Measurements from ENCODE around the gene ASXL2. TPM values are rescaled to one million over a fixed set of nuclear protein-coding genes. Genes with fewer than 3 reads are reported as not detected.

The ASXL2 gene
- total RNA-seq, 4 donors from 2014 or later: 12.5 to 24.5 (median 21.0) TPM

DNA sequence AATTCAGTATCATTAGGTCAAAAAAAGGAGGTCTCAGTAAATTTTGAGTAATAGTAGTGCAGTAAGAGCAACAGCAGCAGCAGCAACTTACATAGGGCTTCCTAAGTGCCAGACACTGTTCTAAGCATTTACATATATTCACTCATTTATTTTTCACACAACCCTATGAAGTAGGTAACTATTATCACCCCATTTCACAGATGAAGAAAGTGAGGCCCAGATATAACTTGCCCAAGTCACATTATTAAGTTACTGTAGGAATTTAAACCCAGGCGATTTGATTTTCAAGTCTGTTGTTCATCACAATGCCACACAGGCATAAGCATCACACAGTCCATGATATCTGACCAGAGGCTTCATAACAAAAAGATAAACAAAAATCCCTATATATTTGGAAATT, 114.7 kb downstream of the ASXL2 start:
- no peaks in the 10 kb centered on the region for H3K4me1 ChIP-seq
- TF ChIP-seq, protein P1, sequence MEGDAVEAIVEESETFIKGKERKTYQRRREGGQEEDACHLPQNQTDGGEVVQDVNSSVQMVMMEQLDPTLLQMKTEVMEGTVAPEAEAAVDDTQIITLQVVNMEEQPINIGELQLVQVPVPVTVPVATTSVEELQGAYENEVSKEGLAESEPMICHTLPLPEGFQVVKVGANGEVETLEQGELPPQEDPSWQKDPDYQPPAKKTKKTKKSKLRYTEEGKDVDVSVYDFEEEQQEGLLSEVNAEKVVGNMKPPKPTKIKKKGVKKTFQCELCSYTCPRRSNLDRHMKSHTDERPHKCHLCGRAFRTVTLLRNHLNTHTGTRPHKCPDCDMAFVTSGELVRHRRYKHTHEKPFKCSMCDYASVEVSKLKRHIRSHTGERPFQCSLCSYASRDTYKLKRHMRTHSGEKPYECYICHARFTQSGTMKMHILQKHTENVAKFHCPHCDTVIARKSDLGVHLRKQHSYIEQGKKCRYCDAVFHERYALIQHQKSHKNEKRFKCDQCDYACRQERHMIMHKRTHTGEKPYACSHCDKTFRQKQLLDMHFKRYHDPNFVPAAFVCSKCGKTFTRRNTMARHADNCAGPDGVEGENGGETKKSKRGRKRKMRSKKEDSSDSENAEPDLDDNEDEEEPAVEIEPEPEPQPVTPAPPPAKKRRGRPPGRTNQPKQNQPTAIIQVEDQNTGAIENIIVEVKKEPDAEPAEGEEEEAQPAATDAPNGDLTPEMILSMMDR (IDR thresholded peaks at IDR 0.05 in 4 of 5, conservative IDR thresholded peaks at IDR 0.05 in 1 of 5): no peak
- no peak for TF ChIP-seq POLR2A (IDR thresholded peaks at IDR 0.05)
- H3K36me3 ChIP-seq: peaks cover 0 to 39% of the 10 kb centered on the region in 2 donors
- intact Hi-C loops (cut with DNase I; ENCODE audit: low total_unique reads) (no loop called here), in situ Hi-C loops (cut with MboI; ENCODE audit: low sequenced_read_pairs in 4 of 4) (no loop called here)
- H3K27me3 ChIP-seq: no peaks in the 10 kb centered on the region
- no peaks in the 10 kb centered on the region for H3K9me3 ChIP-seq
- DNase-seq (no peak), ATAC-seq (no peak)
- H3K4me3 ChIP-seq: no peak overlapping the region
- H3K27ac ChIP-seq: no peak overlapping the region

DNA sequence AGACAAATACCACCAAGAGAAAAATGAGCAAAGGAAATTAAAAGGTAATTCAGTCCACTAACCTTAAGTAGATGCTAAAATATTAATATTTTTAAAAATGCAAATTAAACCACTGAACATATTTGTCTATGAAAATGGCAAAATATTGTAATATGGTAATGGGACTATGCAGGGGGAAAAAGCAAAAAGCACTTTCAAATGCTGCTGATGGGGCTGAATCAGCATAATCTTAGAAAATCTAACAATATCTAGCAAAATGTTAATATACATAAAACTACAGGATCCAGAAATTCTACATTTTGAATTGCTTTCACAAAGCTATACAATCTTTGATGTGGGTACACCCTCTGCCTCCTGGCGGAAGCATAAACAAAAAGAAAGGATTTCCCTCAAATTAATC, 118.0 kb downstream of the ASXL2 start:
- Histone ChIP-seq H3K4me3 (no peak overlapping the region), H3K9me3 (no peaks in the 10 kb centered on the region), H3K27ac (no peak overlapping the region), H3K36me3 (peaks cover 1 to 30% of the 10 kb centered on the region in 2 donors), H3K4me1 (no peaks in the 10 kb centered on the region), H3K27me3 (no peaks in the 10 kb centered on the region)
- ATAC-seq: no peak
- in situ Hi-C loops (cut with MboI; ENCODE audit: low sequenced_read_pairs in 4 of 4): no loop called here
- DNase-seq: no peak
- TF ChIP-seq POLR2A (IDR thresholded peaks at IDR 0.05): no peak
- TF ChIP-seq, protein P1 (IDR thresholded peaks at IDR 0.05 in 4 of 5, conservative IDR thresholded peaks at IDR 0.05 in 1 of 5): no peak
- intact Hi-C loops (cut with DNase I; ENCODE audit: low total_unique reads): no loop called here

DNA sequence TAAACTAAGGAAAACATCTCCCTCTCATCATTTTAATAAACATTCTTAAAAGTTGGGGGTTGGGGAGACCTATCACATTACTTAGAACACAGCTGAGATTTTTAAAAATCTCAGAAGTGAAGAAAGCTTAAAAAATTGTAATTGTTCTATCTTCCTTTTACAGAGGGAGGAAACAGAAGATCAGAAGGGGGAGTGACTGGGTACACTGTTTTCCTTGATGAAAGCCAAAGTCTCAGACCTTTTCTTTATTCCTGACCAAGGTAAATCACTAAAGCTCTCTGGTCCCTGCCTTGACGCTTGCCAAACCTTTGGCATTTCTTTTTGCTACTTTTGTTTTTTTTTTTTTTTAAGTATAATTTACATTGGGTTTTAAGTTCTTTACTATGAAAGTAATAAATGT, 119.9 kb downstream of the ASXL2 start:
- H3K9me3 ChIP-seq: no peaks in the 10 kb centered on the region
- H3K27me3 ChIP-seq: no peaks in the 10 kb centered on the region
- no peak for DNase-seq
- TF ChIP-seq POLR2A (IDR thresholded peaks at IDR 0.05): no peak
- TF ChIP-seq, protein P1 (IDR thresholded peaks at IDR 0.05 in 4 of 5, conservative IDR thresholded peaks at IDR 0.05 in 1 of 5): no peak
- no peaks in the 10 kb centered on the region for H3K4me1 ChIP-seq
- H3K27ac ChIP-seq: no peak overlapping the region
- intact Hi-C loops (cut with DNase I; ENCODE audit: low total_unique reads): no loop called here
- H3K36me3 ChIP-seq: peaks cover 3 to 42% of the 10 kb centered on the region in 2 donors
- in situ Hi-C loops (cut with MboI; ENCODE audit: low sequenced_read_pairs in 4 of 4): no loop called here
- H3K4me3 ChIP-seq: no peak overlapping the region
- ATAC-seq: no peak

DNA sequence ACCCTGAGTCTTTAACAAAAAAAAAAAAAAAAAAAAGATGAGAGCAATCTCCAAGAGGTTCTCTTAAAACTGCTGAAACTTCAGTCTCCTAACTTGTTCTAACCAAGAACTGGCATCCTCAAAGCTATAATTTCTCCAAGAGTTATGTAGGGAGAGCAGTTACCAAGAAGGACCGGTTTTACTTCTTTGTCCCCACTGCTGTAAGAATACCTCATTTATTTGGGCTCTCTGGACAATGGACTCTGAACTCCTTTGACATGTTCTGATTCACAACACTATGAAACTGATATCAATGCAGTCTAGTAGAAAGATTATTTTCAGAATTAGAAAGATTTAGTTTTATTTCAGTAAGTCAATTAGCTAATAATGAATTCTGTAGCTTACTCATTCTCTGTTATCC, 120.4 kb downstream of the ASXL2 start:
- Histone ChIP-seq H3K36me3 (peaks cover 6 to 47% of the 10 kb centered on the region in 2 donors), H3K27ac (no peak overlapping the region), H3K27me3 (no peaks in the 10 kb centered on the region), H3K4me1 (no peaks in the 10 kb centered on the region), H3K9me3 (no peaks in the 10 kb centered on the region), H3K4me3 (no peak overlapping the region)
- intact Hi-C loops (cut with DNase I; ENCODE audit: low total_unique reads) (no loop called here), in situ Hi-C loops (cut with MboI; ENCODE audit: low sequenced_read_pairs in 4 of 4) (no loop called here)
- ATAC-seq (no peak), DNase-seq (no peak)
- no peak for TF ChIP-seq POLR2A (IDR thresholded peaks at IDR 0.05)
- TF ChIP-seq, protein P1 (IDR thresholded peaks at IDR 0.05 in 4 of 5, conservative IDR thresholded peaks at IDR 0.05 in 1 of 5): no peak

DNA sequence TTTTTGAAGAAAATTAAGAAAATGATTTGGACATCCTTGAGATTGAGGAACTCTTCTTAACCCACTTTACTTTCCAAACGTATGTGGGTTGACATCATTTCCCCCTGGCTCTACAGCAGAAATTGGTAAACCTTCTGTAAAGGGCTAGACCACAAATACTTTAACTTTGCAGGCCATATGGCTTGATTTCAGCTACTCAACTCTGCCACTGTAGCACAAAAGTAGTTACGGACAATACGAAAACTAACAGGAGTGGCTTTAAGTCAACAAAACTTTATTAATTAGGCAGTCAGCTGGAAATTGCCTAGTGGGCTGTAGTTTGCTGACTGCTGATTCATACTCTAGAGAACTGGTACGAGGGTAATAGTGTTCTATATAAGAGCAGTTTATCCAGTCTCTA, 121.8 kb downstream of the ASXL2 start:
- in situ Hi-C loops (cut with MboI; ENCODE audit: low sequenced_read_pairs in 4 of 4): no loop called here
- no peak for TF ChIP-seq POLR2A (IDR thresholded peaks at IDR 0.05)
- TF ChIP-seq, protein P1 (IDR thresholded peaks at IDR 0.05 in 4 of 5, conservative IDR thresholded peaks at IDR 0.05 in 1 of 5): no peak
- DNase-seq (no peak), ATAC-seq (no peak)
- Histone ChIP-seq H3K4me1 (no peaks in the 10 kb centered on the region), H3K27me3 (no peaks in the 10 kb centered on the region), H3K27ac (no peak overlapping the region), H3K4me3 (no peak overlapping the region), H3K9me3 (no peaks in the 10 kb centered on the region), H3K36me3 (peaks cover 6 to 57% of the 10 kb centered on the region in 2 donors)
- intact Hi-C loops (cut with DNase I; ENCODE audit: low total_unique reads): no loop called here
